ENCODE results near the gene SEMA4D.

Gene SEMA4D

DNA sequence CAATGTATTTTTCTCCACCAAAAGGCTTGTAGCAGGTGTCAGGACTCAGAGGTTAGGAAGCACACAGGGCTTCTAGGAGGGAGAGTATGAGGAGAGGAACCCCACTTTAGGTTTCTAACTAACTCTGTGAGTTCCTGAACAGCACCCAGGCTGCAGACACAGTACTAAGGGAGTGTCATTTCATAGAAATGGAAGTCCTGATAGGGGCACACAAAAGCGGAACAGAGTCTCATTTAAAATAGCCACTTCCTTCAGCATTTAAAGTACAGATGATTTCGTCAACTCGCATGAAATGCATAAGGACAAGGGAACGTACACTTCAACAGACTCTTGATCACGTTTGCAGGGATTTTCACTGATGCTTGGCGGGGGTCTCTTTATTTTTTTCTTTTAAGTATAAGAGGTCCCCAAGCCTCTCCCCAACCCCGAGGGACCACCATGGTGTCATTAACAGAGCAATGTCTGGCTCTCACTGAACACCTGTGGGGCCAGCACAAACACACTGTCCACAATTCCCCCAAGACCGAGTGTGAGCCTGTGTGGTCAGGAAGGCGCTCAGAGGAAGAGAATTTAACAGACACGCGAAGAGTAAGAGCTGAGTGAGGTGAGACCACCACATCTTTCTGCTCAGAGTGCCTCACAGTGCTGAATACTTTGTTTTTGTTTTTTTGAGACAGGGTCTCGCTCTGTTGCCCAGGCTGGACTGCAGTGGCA, 97.4 kb downstream of the SEMA4D start:
- TF ChIP-seq ZNF274 (IDR thresholded peaks at IDR 0.05; ENCODE audit: low read depth, low read length), result no peak
- peak overlapping the region; percentile 29; the same call in 1 of the 2 replicates for H3K4me3 ChIP-seq (ENCODE audit: low read length)

DNA sequence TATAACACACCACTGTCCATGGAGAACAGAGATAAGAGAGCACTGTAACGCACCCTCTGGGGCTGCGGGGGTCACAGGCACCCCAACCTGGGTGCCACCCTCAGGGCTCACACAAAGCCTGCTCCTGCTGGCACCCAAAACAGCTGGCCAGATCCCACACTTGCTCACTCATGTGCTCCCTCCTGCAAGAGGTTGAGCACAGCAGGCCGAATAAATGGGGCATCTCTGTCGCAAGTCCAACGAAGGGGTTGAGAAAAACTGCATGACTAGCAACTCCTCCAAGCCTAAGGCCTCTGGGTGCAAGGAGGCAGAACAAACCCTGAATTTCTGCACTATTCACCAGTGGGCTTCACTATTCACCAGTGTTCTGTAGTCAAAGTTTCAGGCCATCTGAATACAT, 99.3 kb downstream of the SEMA4D start:
- TF ChIP-seq ZNF274 (IDR thresholded peaks at IDR 0.05; ENCODE audit: low read depth, low read length), result no peak
- H3K4me3 ChIP-seq (ENCODE audit: low read length), result no peak overlapping the region

DNA sequence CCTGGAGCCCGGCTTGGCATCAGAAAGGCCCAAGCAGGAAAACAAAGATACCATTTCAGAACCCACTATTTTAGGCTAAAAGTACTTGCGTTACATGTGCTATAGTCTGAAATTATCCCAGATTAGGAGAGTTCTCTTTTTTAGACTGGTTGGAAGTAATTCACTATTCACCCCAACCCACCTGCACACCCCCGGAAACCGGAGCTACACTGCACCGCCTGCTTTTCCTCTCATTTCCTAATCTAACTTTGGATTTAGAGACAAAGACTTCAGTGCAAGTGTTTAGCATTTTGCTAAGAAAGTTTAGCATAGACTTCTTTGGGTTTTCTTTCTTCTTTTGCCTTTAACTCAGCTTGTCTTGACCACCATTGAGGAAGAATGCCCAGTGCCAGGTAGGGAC, 100.4 kb downstream of the SEMA4D start:
- TF ChIP-seq ZNF274 (IDR thresholded peaks at IDR 0.05; ENCODE audit: low read depth, low read length), result no peak
- no peak overlapping the region for H3K4me3 ChIP-seq (ENCODE audit: low read length)

DNA sequence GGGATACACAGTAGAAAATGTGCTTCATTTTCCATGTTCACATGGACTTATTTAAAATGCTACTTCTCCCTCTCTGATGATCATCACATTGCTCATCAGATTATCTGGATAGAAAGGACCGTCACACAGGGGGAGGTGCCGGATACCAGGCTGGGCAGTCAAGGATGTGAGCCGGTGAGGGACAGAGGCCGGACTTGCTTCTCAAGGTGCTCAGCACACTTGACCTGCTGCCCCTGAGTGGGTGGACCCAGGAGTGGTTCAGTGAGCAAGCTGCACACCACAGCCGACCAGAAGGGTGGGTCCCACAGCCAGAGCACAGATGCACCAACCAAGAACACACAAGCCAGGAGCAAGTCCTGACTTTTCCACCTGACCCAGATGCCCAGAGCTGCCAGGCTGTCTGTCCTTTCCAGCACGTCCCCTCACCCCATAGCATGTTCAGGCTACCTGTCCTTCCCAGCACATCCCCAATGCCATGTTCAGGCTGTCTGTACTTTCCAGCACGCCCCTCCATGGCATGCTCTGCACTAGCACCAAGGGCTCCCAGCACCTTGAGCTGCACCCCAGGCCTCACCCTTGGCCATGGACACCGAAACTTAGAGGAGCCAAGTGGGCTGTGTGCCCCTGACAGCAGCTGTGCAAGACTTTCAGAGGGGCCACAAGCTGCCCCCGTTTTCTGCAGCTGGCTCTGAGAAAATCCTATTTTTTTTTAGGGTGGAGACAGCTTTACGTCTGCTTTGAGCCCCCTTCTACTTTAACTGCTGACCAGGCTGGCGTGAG, 101.8 kb downstream of the SEMA4D start:
- no peak for TF ChIP-seq ZNF274 (IDR thresholded peaks at IDR 0.05; ENCODE audit: low read depth, low read length)
- H3K4me3 ChIP-seq (ENCODE audit: low read length), result no peak overlapping the region

DNA sequence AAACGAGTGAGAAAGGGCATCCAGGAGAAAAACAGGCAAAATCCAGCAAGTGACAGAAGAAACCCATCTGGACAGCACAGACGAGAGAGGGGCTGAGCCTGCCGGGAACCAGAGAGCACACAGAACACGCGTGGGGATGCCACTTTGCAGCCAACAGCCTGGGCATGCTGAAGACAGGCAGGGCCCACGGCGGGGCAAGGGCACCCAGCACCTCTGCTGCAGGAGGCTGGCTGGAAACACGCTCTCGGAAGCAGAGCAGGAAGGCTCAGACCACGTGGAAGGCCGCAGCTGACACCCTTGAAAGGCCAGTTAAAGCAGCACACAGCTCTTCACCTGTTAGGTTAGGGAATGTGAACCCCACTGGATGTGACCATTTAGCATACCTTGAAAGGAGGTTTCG, 103.5 kb downstream of the SEMA4D start:
- TF ChIP-seq ZNF274 (IDR thresholded peaks at IDR 0.05; ENCODE audit: low read depth, low read length), result no peak
- H3K4me3 ChIP-seq (ENCODE audit: low read length), result no peak overlapping the region

DNA sequence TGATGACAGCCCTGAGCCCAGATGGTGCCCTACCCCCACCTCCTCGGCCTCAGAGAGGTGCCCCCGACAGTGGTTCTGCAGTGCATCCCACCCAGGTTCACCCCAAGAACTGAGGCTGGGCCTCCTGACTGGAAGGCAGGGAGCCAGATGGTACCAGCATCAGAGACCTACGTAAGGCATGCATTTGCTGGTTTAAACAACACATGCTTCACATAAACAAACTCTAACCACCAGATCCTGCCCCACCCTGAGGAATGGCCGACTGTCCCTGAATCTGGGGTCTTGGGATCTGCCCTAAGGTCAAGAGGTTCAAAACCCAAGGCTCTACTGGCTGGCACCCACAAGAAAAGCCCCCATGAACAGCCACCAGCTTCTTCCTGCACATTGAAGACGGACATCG, 106.3 kb downstream of the SEMA4D start:
- TF ChIP-seq ZNF274 (IDR thresholded peaks at IDR 0.05; ENCODE audit: low read depth, low read length), result no peak
- no peak overlapping the region for H3K4me3 ChIP-seq (ENCODE audit: low read length)

DNA sequence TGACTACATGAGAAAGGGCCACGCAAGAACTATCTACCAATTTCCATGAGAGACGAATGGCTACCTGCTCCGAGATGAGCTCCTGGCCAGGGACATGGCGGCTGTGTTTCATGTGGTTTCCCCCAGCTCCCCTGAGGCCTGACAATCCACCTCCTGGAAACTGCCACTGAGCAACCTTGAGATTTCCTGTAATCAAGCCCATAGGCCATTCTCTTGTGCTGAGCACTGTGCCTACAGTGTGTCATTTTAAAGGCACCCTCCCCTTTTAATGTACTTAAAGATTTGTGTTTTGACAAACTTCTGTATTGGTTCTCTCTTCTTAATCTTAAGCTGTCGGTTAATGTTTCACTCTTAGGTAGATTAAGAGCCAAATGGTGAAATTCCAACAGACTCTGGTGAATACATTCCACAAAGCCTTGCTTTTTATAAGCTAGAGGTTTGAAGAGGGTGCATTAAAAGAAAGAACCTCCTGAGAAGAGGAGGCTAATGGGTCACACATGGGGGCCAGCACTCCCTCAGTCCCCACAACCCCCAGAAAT, 107.3 kb downstream of the SEMA4D start:
- no peak for TF ChIP-seq ZNF274 (IDR thresholded peaks at IDR 0.05; ENCODE audit: low read depth, low read length)
- H3K4me3 ChIP-seq (ENCODE audit: low read length), result no peak overlapping the region

DNA sequence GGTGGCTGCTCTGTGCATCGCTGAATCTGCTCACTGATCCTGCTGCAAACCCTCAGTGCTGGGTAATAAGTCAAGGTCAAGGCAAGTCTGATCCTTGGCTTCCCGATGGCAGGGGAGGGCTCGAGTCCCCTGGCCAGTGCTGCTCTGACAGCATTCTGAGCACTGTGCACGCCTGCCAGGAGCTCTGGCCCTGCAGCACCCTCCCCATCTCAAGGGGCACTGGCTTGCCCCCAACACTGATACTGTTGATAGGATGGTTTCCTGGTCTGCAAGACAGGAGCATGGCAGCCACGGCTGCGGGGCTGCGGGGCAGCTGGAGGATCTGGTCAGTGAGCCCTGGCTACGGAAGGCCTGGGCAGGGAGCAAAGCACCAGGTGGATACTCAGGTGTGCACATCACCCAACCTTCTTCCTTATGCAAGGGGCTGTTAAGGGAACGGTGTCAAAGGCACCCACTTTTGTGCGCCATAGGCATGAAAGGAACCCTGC, 107.8 kb downstream of the SEMA4D start:
- TF ChIP-seq ZNF274 (IDR thresholded peaks at IDR 0.05; ENCODE audit: low read depth, low read length), result no peak

DNA sequence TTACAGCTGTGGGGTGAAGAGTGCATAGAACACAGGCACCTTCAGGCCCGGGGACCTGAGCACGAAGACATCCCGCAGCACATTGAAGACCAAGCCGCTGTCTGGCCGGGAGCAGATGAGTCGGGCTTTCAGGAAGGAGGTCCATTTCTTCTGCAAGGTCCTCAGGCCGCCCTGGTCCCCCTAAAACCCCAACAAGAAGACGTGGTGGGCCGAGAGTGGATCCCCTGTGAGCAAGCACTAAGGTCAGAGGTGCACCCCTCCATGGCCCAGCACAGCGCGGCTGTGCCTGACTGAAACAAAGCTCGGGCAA, 109.1 kb downstream of the SEMA4D start:
- H3K4me3 ChIP-seq (ENCODE audit: low read length), result no peak overlapping the region
- no peak for TF ChIP-seq ZNF274 (IDR thresholded peaks at IDR 0.05; ENCODE audit: low read depth, low read length)

More for the DNA sequence above, 107.8 kb downstream of the SEMA4D start:
- no peak overlapping the region for H3K4me3 ChIP-seq (ENCODE audit: low read length)

DNA sequence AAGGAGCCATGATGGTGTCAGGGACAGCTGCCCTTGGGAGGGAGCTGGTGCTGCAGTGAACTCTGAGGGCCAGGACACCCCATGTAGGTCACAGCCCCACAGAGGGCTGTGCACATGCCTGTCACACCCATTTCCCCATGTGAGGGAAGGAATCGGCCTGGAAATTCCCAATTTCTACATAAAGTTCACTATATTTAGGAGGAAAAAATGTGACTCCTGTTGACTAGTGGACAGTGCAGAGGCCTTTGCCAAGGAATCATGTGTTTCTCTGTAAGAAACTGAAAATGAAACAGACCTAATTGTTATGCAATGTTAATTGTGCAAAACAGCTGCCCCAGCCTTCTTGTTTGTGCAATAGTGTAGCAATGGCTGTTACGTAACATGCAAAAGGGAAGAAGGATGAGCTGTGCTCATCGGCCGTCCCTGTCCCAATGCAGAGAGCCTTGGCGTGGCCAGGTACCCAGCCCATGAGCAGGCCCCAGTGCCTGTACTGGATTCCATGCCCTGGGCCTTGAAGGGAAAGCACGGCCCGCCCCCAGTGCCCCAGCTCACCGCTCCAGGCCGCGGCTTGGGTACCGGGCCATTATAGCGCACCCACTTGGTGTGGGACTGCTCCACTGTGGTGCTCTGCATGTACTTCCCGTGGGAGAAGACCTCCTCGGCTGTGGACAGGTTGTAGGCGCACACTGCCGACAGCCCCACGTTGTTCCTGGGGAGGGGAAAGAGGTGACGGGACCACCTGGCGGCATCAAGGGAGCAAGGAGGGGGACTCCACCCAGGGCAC, 109.6 kb downstream of the SEMA4D start:
- no peak for TF ChIP-seq ZNF274 (IDR thresholded peaks at IDR 0.05; ENCODE audit: low read depth, low read length)
- H3K4me3 ChIP-seq (ENCODE audit: low read length), result no peak overlapping the region

DNA sequence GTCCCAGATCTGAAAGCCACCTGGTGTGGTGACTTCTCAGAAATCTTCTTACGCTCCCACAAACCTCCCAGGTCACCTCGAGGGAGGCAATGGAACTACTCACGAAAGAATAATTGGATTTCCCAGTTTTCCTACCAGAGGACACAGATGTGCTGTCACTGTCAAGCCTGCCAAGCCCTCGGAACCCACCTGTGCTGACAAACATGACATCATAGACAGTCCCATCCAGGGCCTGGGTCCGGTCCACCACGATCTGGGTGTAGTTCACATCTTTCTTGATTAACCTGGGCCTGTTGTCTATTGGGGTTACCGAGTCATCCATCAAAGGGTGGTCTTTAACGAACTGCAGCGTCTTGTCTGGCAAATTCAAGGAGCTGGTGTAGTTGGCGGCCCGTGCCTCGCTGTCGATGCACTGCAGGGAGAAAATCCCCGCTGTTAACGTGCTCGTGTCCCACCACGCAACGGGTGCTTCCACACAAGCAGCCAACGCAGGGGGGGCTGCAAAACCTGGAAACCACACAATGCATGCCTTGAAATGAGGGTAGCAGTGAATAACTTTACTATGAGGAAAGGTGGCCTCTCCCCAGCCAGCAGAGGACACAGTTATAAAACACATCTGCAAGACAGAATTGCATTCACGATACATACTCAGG, 110.6 kb downstream of the SEMA4D start:
- no peak overlapping the region for H3K4me3 ChIP-seq (ENCODE audit: low read length)
- TF ChIP-seq ZNF274 (IDR thresholded peaks at IDR 0.05; ENCODE audit: low read depth, low read length), result no peak

DNA sequence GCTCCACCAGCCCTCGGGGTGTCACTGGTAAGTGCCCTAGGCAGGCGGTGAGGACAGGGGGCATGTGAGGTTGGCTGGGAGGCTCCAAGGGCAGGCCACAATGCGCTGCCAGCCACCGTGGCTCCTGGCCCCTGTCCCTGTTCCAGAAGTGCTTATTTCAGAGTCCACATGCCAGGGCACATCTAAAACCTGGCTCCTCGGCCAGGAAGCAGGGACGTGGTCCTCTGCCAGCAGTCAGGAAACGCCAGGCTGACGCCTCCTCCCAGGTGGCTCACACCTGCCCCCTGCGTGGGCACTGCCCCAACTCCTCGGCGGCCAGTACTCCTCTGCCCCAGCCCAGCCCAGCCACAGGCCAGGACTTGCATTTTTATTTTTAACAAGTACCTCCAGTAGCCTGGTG, 111.1 kb downstream of the SEMA4D start:
- TF ChIP-seq ZNF274 (IDR thresholded peaks at IDR 0.05; ENCODE audit: low read depth, low read length), result no peak

DNA sequence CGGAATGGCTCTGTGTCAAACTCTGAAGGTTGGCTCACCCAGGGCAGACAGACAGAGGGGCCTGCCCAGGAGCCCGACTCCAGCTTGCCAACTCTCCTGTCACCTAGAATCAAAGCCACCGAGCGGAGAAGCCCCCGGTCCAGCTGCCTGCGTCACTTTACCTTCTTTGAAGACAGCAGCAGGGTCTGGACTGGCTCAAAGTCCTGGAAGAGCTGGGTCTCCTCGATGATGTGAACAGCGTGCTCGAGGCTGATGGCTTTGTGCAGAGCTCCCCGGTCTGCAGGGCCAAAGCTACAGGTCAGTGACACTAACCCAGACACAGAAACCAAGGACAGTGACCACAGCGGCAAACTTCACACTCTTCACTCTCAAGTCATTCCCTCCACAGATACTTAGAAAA, 111.7 kb downstream of the SEMA4D start:
- no peak for TF ChIP-seq ZNF274 (IDR thresholded peaks at IDR 0.05; ENCODE audit: low read depth, low read length)
- no peak overlapping the region for H3K4me3 ChIP-seq (ENCODE audit: low read length)

More for the DNA sequence above, 111.1 kb downstream of the SEMA4D start:
- no peak overlapping the region for H3K4me3 ChIP-seq (ENCODE audit: low read length)

DNA sequence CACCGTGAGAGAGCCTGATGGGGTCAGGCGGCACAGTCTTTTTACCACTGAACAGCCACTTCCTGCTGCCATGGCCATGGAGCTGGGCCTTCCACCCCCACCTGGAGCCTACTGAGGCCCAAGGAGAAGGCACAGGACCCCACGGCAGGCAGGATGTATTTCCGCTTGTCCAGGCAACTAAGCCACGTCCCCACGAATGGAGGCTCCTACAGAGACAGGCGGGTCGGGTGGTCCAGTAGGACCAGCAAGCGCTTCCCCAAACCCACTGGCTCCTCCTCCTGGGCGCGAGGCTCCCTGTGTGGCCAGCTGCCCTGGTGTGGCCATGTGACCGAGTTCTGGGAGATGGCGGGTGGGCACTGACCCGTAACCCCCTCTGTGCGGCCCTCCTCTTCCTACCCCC, 113.1 kb downstream of the SEMA4D start:
- TF ChIP-seq ZNF274 (IDR thresholded peaks at IDR 0.05; ENCODE audit: low read depth, low read length), result no peak
- no peak overlapping the region for H3K4me3 ChIP-seq (ENCODE audit: low read length)
